ENCODE results near the gene OSBPL8. TPM values are rescaled to one million over a fixed set of nuclear protein-coding genes. Genes with fewer than 3 reads are reported as not detected.

OSBPL8 gene
- total and polyA plus RNA-seq, 2 donors (not counting 1 experiment from before 2014, with no cell fraction given) = 11.1 to 112 TPM

- ChIA-PET POLR2A (no interaction called here), CTCF (interaction anchor here (1.1 to 1.3 kb wide), 2 partner anchors 43 to 98 kb away, joined by 3 to 7 read pairs; no protein-coding TSS in a partner anchor)
- H3K27me3 ChIP-seq (replicated peaks in 1 of 4; ENCODE audit: control extremely low read depth in 1 of 4, control insufficient read depth in 3 of 4, insufficient read depth in 4 of 4, low read length in 3 of 4) = no peaks in the 10 kb centered on the region
- TF ChIP-seq EZH2 (IDR thresholded peaks at IDR 0.05; ENCODE audit: borderline replicate concordance, insufficient read depth, low read depth, low read length, poor library complexity, severe bottlenecking) (no peak), CTCF (IDR thresholded peaks at IDR 0.05) (no peak)
- Mint-ChIP-seq H3K4me1 (peaks cover 73% of the 10 kb centered on the region), H3K27me3 (no peaks in the 10 kb centered on the region), H3K9me3 (ENCODE audit: insufficient read depth) (no peaks in the 10 kb centered on the region), H3K27ac (peak overlapping the region; percentile 86), H3K4me3 (peak overlapping the region; percentile 67)
- H3K4me1 ChIP-seq (ENCODE audit: control insufficient read depth in 2 of 2, insufficient read depth in 2 of 2, low read length in 2 of 2) = peaks cover 66 to 81% of the 10 kb centered on the region in 2 donors
- peak overlapping the region; percentile 62 for H3K4me2 ChIP-seq (replicated peaks; ENCODE audit: low read depth, low read length, poor library complexity, severe bottlenecking)
- intact Hi-C loops (cut with micrococcal nuclease) = loop anchor here (1.0 to 5.0 kb wide), 4 partner anchors 43 to 1072 kb away; partner anchors contain the start of genes GLIPR1 and PHLDA1
- ATAC-seq (ENCODE audit: low read depth) (no peak), DNase-seq (peak; percentile 58)
- H3K9me3 ChIP-seq (ENCODE audit: control extremely low read depth in 1 of 3, control insufficient read depth in 2 of 3, insufficient read depth in 1 of 3, low read length in 2 of 3) = no peaks in the 10 kb centered on the region
- peak overlapping the region; percentile 63 to 87 for H3K27ac ChIP-seq (ENCODE audit: low read length in 2 of 2)
- peak overlapping the region; percentile 12 for H3K9ac ChIP-seq (ENCODE audit: low read length)
- H2AFZ ChIP-seq (ENCODE audit: insufficient read depth, low read depth, low read length, poor library complexity, severe bottlenecking) = peak overlapping the region; percentile 10
- peaks cover 39% of the 10 kb centered on the region for H4K20me1 ChIP-seq (ENCODE audit: control insufficient read depth, insufficient read depth, low read length, poor library complexity, severe bottlenecking)
- H3K36me3 ChIP-seq (replicated peaks in 1 of 2; ENCODE audit: control extremely low read depth in 1 of 2, control insufficient read depth in 1 of 2, extremely low read depth in 1 of 2, insufficient read depth in 2 of 2, low read length in 1 of 2) = no peaks in the 10 kb centered on the region
- H3K79me2 ChIP-seq (ENCODE audit: control insufficient read depth, insufficient read depth, low read length) = peaks cover 95% of the 10 kb centered on the region
- peak overlapping the region in 1 of 5 experiments; percentile 16 for H3K4me3 ChIP-seq (ENCODE audit: control extremely low read depth in 1 of 5, extremely low read depth in 1 of 5, insufficient read depth in 1 of 5, low read depth in 2 of 5, low read length in 4 of 5)
- WGBS (ENCODE audit: insufficient coverage) = no CpG with 5 or more reads among the region's 2 CpGs
Measured at GRCh38 chr12:76554405-76555230, 5.0 kb downstream of the OSBPL8 start.

- TF ChIP-seq EZH2 (IDR thresholded peaks at IDR 0.05; ENCODE audit: borderline replicate concordance, insufficient read depth, low read depth, low read length, poor library complexity, severe bottlenecking) = no peak
- TF ChIP-seq CTCF (IDR thresholded peaks at IDR 0.05) = no peak
- ATAC-seq (ENCODE audit: low read depth) (no peak), DNase-seq (peak; percentile 18)
- no peaks in the 10 kb centered on the region for H3K9me3 ChIP-seq (ENCODE audit: control extremely low read depth in 1 of 3, control insufficient read depth in 2 of 3, insufficient read depth in 1 of 3, low read length in 2 of 3)
- peaks cover 82% of the 10 kb centered on the region for H3K4me1 Mint-ChIP-seq
- ChIA-PET POLR2A (no interaction called here), CTCF (no interaction called here)
- H3K36me3 ChIP-seq (replicated peaks in 1 of 2; ENCODE audit: control extremely low read depth in 1 of 2, control insufficient read depth in 1 of 2, extremely low read depth in 1 of 2, insufficient read depth in 2 of 2, low read length in 1 of 2) = no peaks in the 10 kb centered on the region
- peak overlapping the region; percentile 7 for H3K27ac Mint-ChIP-seq
- H2AFZ ChIP-seq (ENCODE audit: insufficient read depth, low read depth, low read length, poor library complexity, severe bottlenecking) = no peak overlapping the region
- no peak overlapping the region for H3K4me3 ChIP-seq (ENCODE audit: control extremely low read depth in 1 of 5, extremely low read depth in 1 of 5, insufficient read depth in 1 of 5, low read depth in 2 of 5, low read length in 4 of 5)
- peak overlapping the region; percentile 57 for H3K4me3 Mint-ChIP-seq
- no peaks in the 10 kb centered on the region for H3K27me3 Mint-ChIP-seq
- H4K20me1 ChIP-seq (ENCODE audit: control insufficient read depth, insufficient read depth, low read length, poor library complexity, severe bottlenecking) = peaks cover 52% of the 10 kb centered on the region
- intact Hi-C loops (cut with micrococcal nuclease) = no loop called here
- no peaks in the 10 kb centered on the region for H3K27me3 ChIP-seq (replicated peaks in 1 of 4; ENCODE audit: control extremely low read depth in 1 of 4, control insufficient read depth in 3 of 4, insufficient read depth in 4 of 4, low read length in 3 of 4)
- H3K79me2 ChIP-seq (ENCODE audit: control insufficient read depth, insufficient read depth, low read length) = peaks cover 98% of the 10 kb centered on the region
- H3K9ac ChIP-seq (ENCODE audit: low read length) = no peak overlapping the region
- 100% methylated on average over 1 of the region's 3 CpGs for WGBS (ENCODE audit: insufficient coverage)
- peaks cover 64 to 79% of the 10 kb centered on the region in 2 donors for H3K4me1 ChIP-seq (ENCODE audit: control insufficient read depth in 2 of 2, insufficient read depth in 2 of 2, low read length in 2 of 2)
- H3K27ac ChIP-seq (ENCODE audit: low read length in 2 of 2) = peak overlapping the region in 1 of 2 donors; percentile 44
- no peaks in the 10 kb centered on the region for H3K9me3 Mint-ChIP-seq (ENCODE audit: insufficient read depth)
- peak overlapping the region; percentile 34 for H3K4me2 ChIP-seq (replicated peaks; ENCODE audit: low read depth, low read length, poor library complexity, severe bottlenecking)
Measured at GRCh38 chr12:76552343-76552938, 7.1 kb downstream of the OSBPL8 start.

Measured in B cell (primary cell).